Sigmoid colon (tissue), 7 donors: ENCODE results near the gene CDC27. TPM values are rescaled to one million over a fixed set of nuclear protein-coding genes. Genes with fewer than 3 reads are reported as not detected.
"Not testable (repeated sequence)": the region's sequence is repeated elsewhere in the genome, so short reads cannot be mapped to it uniquely, and the experiment has no call there.

Source experiments
- DNase-seq: peaks from one replicate; pipeline ENCODE4 v3.0.0-alpha.2; 2019
- H3K27ac ChIP-seq, 4 donors: fragments of 200-600 bp; sonication (generic); one replicate each; pipeline ENCODE4 v1.5.1; 2016 to 2019; ENCODE audit warnings: mild to moderate bottlenecking in 1 of 4
- H3K27me3 ChIP-seq, 3 donors: fragments of 200-600 bp; sonication (generic); one replicate each; pipeline ENCODE4 v1.5.1; 2019; ENCODE audit warnings: mild to moderate bottlenecking in 1 of 3
- H3K36me3 ChIP-seq, 4 donors: fragments of 200-600 bp; sonication (generic); one replicate each; pipeline ENCODE4 v1.5.1; 2016 to 2019
- H3K4me1 ChIP-seq, 4 donors: fragments of 200-600 bp; sonication (generic); one replicate each; pipeline ENCODE4 v1.5.1; 2017 to 2019
- H3K4me3 ChIP-seq, 4 donors: fragments of 200-600 bp; sonication (generic); one replicate each; pipeline ENCODE4 v1.5.1; 2017 to 2019; ENCODE audit warnings: mild to moderate bottlenecking in 2 of 4, moderate library complexity in 1 of 4
- H3K9me3 ChIP-seq, 4 donors: fragments of 200-600 bp in 3 of 4; sonication (generic) in 3 of 4; one replicate each; pipeline versions ENCODE4 v1.5.1 to v1.6.1; 2013 to 2019
- EP300 ChIP-seq, 4 donors: sonication (generic); formaldehyde crosslinking; IDR thresholded peaks; one replicate each; pipeline ENCODE4 v1.6.1; 2017; ENCODE audit warnings: antibody characterized with exemption in 4 of 4
- POLR2A ChIP-seq, 2 donors: fragments of 450-650 bp; IDR thresholded peaks; one replicate each; pipeline ENCODE4 v1.6.1; 2016; ENCODE audit warnings: antibody characterized with exemption in 2 of 2, mild to moderate bottlenecking in 2 of 2, moderate library complexity in 2 of 2
- POLR2AphosphoS5 ChIP-seq, 4 donors: sonication (generic); formaldehyde crosslinking; IDR thresholded peaks; one replicate each; pipeline ENCODE4 v1.6.1; 2017; ENCODE audit warnings: antibody characterized with exemption in 4 of 4
- WGBS, 2 donors: extraction: QIAGEN DNeasy Blood & Tissue Kit; methylation state at CpG; one replicate each; pipeline ENCODE4 v1.1.7; 2013; 5-methylcytosine and 5-hydroxymethylcytosine counted together
- intact Hi-C: fragments of 100-400 bp; cut with DNase I; formaldehyde crosslinking; loops from one replicate; pipeline ENCODE4 v1.15.1; 2023
- polyA plus RNA-seq, 3 donors: library from polyadenylated mRNA; stranded (reverse); fragments of 200-250 nt; gene quantifications; one replicate each; pipeline ENCODE4 v1.2.3, GENCODE V29; 2013
- total RNA-seq, 4 donors: library from RNA; depleted of rRNA; stranded (reverse); fragments of >200 nt; gene quantifications; one replicate each; pipeline ENCODE4 v1.1.0, GENCODE V29; 2016
- TF ChIP-seq, protein P1 (sequence below), 4 experiments: fragments of 450-650 bp in 3 of 4; fragments of 200-600 bp in 1 of 4; IDR thresholded peaks; one replicate each; pipeline ENCODE4 v1.5.1; 2016 to 2019; ENCODE audit warnings: antibody characterized with exemption in 4 of 4, mild to moderate bottlenecking in 3 of 4, moderate library complexity in 2 of 4
- donor health status: healthy with polysubstance abuse.
- donor health status: Bipolar disorder and iron deficiency.
- donor health status: healthy.

CDC27 gene
- total and polyA plus RNA-seq, 7 donors: 7.2 to 61.4 (median 41.0) TPM

DNA sequence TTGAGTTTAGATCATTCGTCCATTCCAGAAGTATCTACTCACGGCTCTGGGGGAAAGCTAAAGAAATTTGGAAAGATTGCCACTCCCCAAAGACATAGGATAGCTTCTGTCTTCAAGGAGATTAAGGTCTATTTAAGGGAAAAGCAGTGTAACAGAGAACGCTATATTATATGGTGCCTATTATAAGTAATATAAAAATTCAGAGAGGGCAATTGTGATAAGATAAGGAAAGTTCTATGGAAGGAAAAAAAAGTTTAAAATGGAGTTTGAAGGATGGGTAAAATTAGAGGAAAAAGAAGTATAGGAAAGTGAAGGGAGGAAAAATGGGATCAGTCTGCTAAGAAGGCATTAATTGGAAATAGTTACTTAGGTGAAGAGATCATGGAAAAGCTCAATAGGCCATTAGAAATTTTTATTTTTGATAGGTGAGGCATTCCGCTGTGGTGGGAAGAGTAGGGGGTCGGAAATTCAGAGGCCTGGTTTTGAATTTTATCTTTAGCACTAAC lies 690 bp upstream of the CDC27 start:
- H3K27me3 ChIP-seq: no peaks in the 10 kb centered on the region
- intact Hi-C loops: loop anchor here (5.0 kb wide), 1 partner anchor 133 kb away; the partner anchor contains the start of gene EFCAB13
- H3K27ac ChIP-seq: peak overlapping the region; percentile 76 to 97 (median 96)
- WGBS, 2 donors: 27 to 50% methylated on average over 5 of the region's 5 CpGs
- no peaks in the 10 kb centered on the region for H3K36me3 ChIP-seq
- no peak for DNase-seq
- no peaks in the 10 kb centered on the region for H3K9me3 ChIP-seq
- TF ChIP-seq POLR2AphosphoS5 (IDR thresholded peaks at IDR 0.05) (no peak), POLR2A (IDR thresholded peaks at IDR 0.05) (no peak), EP300 (IDR thresholded peaks at IDR 0.05) (no peak)
- TF ChIP-seq, protein P1, sequence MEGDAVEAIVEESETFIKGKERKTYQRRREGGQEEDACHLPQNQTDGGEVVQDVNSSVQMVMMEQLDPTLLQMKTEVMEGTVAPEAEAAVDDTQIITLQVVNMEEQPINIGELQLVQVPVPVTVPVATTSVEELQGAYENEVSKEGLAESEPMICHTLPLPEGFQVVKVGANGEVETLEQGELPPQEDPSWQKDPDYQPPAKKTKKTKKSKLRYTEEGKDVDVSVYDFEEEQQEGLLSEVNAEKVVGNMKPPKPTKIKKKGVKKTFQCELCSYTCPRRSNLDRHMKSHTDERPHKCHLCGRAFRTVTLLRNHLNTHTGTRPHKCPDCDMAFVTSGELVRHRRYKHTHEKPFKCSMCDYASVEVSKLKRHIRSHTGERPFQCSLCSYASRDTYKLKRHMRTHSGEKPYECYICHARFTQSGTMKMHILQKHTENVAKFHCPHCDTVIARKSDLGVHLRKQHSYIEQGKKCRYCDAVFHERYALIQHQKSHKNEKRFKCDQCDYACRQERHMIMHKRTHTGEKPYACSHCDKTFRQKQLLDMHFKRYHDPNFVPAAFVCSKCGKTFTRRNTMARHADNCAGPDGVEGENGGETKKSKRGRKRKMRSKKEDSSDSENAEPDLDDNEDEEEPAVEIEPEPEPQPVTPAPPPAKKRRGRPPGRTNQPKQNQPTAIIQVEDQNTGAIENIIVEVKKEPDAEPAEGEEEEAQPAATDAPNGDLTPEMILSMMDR (IDR thresholded peaks at IDR 0.05): no peak
- H3K4me3 ChIP-seq: peak overlapping the region; percentile 75 to 89 (median 82)
- peaks cover 0 to 38% (median 30%) of the 10 kb centered on the region in 4 donors for H3K4me1 ChIP-seq

DNA sequence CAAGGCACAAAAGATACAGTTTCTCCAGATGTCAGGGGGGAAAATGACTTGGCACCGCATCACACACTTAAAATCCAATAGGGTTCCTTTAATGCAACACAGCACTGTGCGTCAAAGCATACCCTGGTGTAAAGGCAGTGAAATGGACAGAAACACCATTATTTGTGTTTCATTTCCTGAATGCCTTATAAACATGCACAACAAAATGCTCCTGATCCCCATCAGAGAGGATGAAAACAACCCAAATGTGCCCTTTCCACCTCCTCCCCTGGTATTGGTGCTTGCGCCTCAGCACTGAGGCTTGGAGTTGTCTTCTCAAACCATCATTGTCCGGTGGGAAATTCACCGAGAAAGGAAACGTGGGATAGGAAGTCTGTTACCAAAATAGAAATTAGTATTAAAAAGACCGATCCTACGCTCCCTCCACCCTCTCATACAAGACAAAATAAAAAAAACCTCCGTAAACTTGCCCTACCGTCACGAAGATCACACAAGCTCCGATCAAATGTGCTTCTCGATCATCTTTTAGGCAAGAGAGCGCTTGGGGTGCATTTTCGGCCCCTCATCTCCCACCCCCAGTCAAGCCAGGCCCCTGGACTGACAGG lies 722 bp downstream of the CDC27 start:
- TF ChIP-seq POLR2A (IDR thresholded peaks at IDR 0.05): no peak
- TF ChIP-seq POLR2AphosphoS5 (IDR thresholded peaks at IDR 0.05): peak in 1 of 4 donors; percentile 3
- Histone ChIP-seq H3K9me3 (no peaks in the 10 kb centered on the region), H3K4me3 (peak overlapping the region; percentile 75 to 89 (median 82)), H3K27me3 (no peaks in the 10 kb centered on the region), H3K36me3 (no peaks in the 10 kb centered on the region), H3K4me1 (peaks cover 0 to 52% (median 36%) of the 10 kb centered on the region in 4 donors), H3K27ac (peak overlapping the region; percentile 89 to 97 (median 96))
- WGBS, 2 donors: 1% methylated on average over 15 of the region's 15 CpGs
- DNase-seq: no peak
- intact Hi-C loops: loop anchor here (5.0 kb wide), 1 partner anchor 134 kb away; the partner anchor contains the start of gene EFCAB13

DNA sequence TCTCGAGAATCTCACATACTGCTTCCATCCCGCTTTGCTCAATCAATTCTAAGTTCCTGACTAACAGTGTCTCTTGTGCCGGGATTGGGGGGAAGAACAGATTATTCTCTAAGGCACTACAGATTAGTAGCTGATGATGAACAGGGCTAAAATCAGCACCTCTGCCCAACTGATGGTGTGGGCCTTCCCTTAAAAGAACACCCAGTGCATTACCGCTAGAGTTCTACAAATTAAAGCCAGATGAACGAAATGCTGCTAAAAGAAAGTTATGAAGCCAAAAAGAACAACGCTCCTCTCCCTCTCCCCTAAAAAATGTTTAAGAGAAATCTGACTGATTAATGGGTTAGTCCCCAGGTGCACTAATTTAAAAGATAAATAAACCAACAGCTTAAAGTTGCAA lies 4.4 kb downstream of the CDC27 start:
- H3K27me3 ChIP-seq: no peaks in the 10 kb centered on the region
- peaks cover 0 to 71% (median 52%) of the 10 kb centered on the region in 4 donors for H3K4me1 ChIP-seq
- no peak for DNase-seq
- WGBS, 2 donors: 75 to 95% methylated on average over 6 of the region's 6 CpGs
- no peak overlapping the region for H3K4me3 ChIP-seq
- intact Hi-C loops: loop anchor here (5.0 kb wide), 1 partner anchor 138 kb away; the partner anchor contains the start of gene EFCAB13
- no peak overlapping the region for H3K27ac ChIP-seq
- peaks cover 0 to 13% (median 0%) of the 10 kb centered on the region in 4 donors for H3K36me3 ChIP-seq
- H3K9me3 ChIP-seq: no peaks in the 10 kb centered on the region
- TF ChIP-seq, protein P1 (IDR thresholded peaks at IDR 0.05): no peak
- no peak for TF ChIP-seq POLR2A (IDR thresholded peaks at IDR 0.05)
- no peak for TF ChIP-seq POLR2AphosphoS5 (IDR thresholded peaks at IDR 0.05)
- TF ChIP-seq EP300 (IDR thresholded peaks at IDR 0.05): no peak

DNA sequence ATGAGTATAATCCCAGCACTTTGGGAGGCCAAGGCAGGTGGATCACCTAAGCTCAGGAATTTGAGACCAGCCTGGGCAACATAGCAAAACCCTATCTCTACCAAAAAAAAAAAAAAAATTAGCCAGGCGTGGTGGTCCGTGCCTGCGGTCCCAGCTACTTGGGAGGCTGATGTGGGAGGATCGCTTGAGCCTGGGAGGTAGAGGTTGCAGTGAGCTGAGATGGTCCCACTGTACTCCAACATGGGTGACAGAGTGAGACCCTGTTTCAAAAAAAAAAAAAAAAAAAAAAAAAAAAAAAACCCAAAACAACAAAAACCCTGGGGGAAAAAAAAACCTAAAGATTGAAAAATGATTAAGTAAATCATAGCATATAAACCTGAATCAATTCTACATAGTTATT lies 8.1 kb downstream of the CDC27 start:
- Histone ChIP-seq H3K36me3 (peaks cover 0 to 37% (median 4%) of the 10 kb centered on the region in 4 donors), H3K4me1 (peaks cover 0 to 47% (median 32%) of the 10 kb centered on the region in 4 donors)
- WGBS, 2 donors: 98 to 99% methylated on average over 4 of the region's 4 CpGs
- H3K27me3 ChIP-seq, DNase-seq, intact Hi-C loops, H3K9me3 ChIP-seq, H3K4me3 ChIP-seq, H3K27ac ChIP-seq: not testable (repeated sequence)

DNA sequence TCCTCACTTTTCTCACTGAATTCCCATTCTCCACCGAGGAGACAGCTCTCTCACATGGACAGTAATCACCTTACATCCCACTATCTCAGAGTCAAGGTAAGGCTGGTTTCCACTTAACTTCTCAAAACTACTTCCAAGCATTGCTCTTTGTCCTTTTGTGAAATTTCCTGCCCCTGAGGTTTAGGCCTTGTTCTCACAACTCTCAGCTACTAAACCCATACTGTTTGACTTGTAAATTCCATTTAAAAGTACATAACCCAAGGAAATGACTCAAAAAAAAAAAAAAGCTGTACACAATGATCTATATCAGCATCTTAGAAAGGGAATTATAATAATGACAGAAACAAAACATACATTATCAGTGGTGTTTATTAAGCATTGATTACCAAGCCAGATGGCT lies 8.8 kb downstream of the CDC27 start:
- 83 to 88% methylated on average over 1 of the region's 1 CpG for WGBS, 2 donors
- DNase-seq: no peak
- H3K27ac ChIP-seq: no peak overlapping the region
- H3K4me3 ChIP-seq: no peak overlapping the region
- H3K27me3 ChIP-seq: no peaks in the 10 kb centered on the region
- peaks cover 0 to 44% (median 4%) of the 10 kb centered on the region in 4 donors for H3K36me3 ChIP-seq
- peaks cover 0 to 40% (median 28%) of the 10 kb centered on the region in 4 donors for H3K4me1 ChIP-seq
- intact Hi-C loops: no loop called here
- TF ChIP-seq POLR2A (IDR thresholded peaks at IDR 0.05) (no peak), POLR2AphosphoS5 (IDR thresholded peaks at IDR 0.05) (no peak), EP300 (IDR thresholded peaks at IDR 0.05) (no peak)
- TF ChIP-seq, protein P1 (IDR thresholded peaks at IDR 0.05): no peak
- H3K9me3 ChIP-seq: no peaks in the 10 kb centered on the region
